Tibial nerve (tissue), 4 donors: ENCODE results near the gene SULT1E1. TPM values are rescaled to one million over a fixed set of nuclear protein-coding genes. Genes with fewer than 3 reads are reported as not detected.

Experiments used
- DNase-seq, 2 donors: peaks; one replicate each; pipeline ENCODE4 v3.0.0-alpha.2; 2019; ENCODE audit warnings: low spot score in 2 of 2
- H3K27ac ChIP-seq, 4 donors: fragments of 200-600 bp; sonication (generic) in 3 of 4; one replicate each; pipeline ENCODE4 v1.5.1; 2017 to 2019; ENCODE audit warnings: mild to moderate bottlenecking in 1 of 4
- H3K27me3 ChIP-seq, 2 donors: fragments of 200-600 bp; sonication (generic) in 1 of 2; one replicate each; pipeline versions ENCODE4 v1.5.1 to v1.6.0; 2017 to 2019
- H3K36me3 ChIP-seq, 3 donors: fragments of 200-600 bp; sonication (generic); one replicate each; pipeline ENCODE4 v1.5.1; 2018 to 2019
- H3K4me1 ChIP-seq, 4 donors: fragments of 200-600 bp; sonication (generic) in 3 of 4; one replicate each; pipeline ENCODE4 v1.5.1; 2017 to 2019
- H3K4me3 ChIP-seq, 4 donors: fragments of 200-600 bp; sonication (generic) in 3 of 4; one replicate each; pipeline ENCODE4 v1.5.1; 2017 to 2019; ENCODE audit warnings: mild to moderate bottlenecking in 1 of 4, moderate library complexity in 1 of 4
- H3K9me3 ChIP-seq, 4 donors: fragments of 200-600 bp; sonication (generic) in 3 of 4; one replicate each; pipeline ENCODE4 v1.5.1; 2017 to 2019
- EP300 ChIP-seq, 2 donors: sonication (generic); formaldehyde crosslinking; IDR thresholded peaks; one replicate each; pipeline ENCODE4 v1.6.1; 2017; ENCODE audit warnings: antibody characterized with exemption in 2 of 2, mild to moderate bottlenecking in 1 of 2
- POLR2A ChIP-seq, 2 donors: fragments of 450-650 bp; IDR thresholded peaks; one replicate each; pipeline ENCODE4 v1.6.1; 2017; ENCODE audit warnings: antibody characterized with exemption in 2 of 2, mild to moderate bottlenecking in 2 of 2, moderate library complexity in 2 of 2
- WGBS, 2 donors: methylation state at CpG; one replicate each; pipeline ENCODE4 v1.1.5; 2018; 5-methylcytosine and 5-hydroxymethylcytosine counted together
- total RNA-seq, 4 donors: library from RNA; depleted of rRNA; stranded (reverse); fragments of >200 nt; gene quantifications; one replicate each; pipeline ENCODE4 v1.1.0, GENCODE V29; 2016
- TF ChIP-seq, protein P1 (sequence below), 5 experiments: fragments of 200-600 bp in 3 of 5; fragments of 450-650 bp in 2 of 5; sonication (generic) in 3 of 5; IDR thresholded peaks; one replicate each; pipeline ENCODE4 v1.5.1; 2016 to 2019; ENCODE audit warnings: antibody characterized with exemption in 5 of 5, mild to moderate bottlenecking in 3 of 5, moderate library complexity in 2 of 5

The SULT1E1 gene
- total RNA-seq, 4 donors from 2014 or later = not detected

- Histone ChIP-seq H3K4me3 (no peak overlapping the region), H3K9me3 (no peaks in the 10 kb centered on the region), H3K27ac (no peak overlapping the region), H3K27me3 (no peaks in the 10 kb centered on the region), H3K36me3 (no peaks in the 10 kb centered on the region), H3K4me1 (peaks cover 0 to 4% (median 0%) of the 10 kb centered on the region in 4 donors)
- 52 to 60% methylated on average over 2 of the region's 2 CpGs for WGBS, 2 donors
- no peak for DNase-seq
- no peak for TF ChIP-seq POLR2A (IDR thresholded peaks at IDR 0.05)
- TF ChIP-seq EP300 (IDR thresholded peaks at IDR 0.05) = no peak
- TF ChIP-seq, protein P1, sequence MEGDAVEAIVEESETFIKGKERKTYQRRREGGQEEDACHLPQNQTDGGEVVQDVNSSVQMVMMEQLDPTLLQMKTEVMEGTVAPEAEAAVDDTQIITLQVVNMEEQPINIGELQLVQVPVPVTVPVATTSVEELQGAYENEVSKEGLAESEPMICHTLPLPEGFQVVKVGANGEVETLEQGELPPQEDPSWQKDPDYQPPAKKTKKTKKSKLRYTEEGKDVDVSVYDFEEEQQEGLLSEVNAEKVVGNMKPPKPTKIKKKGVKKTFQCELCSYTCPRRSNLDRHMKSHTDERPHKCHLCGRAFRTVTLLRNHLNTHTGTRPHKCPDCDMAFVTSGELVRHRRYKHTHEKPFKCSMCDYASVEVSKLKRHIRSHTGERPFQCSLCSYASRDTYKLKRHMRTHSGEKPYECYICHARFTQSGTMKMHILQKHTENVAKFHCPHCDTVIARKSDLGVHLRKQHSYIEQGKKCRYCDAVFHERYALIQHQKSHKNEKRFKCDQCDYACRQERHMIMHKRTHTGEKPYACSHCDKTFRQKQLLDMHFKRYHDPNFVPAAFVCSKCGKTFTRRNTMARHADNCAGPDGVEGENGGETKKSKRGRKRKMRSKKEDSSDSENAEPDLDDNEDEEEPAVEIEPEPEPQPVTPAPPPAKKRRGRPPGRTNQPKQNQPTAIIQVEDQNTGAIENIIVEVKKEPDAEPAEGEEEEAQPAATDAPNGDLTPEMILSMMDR (IDR thresholded peaks at IDR 0.05) = no peak
Measured at GRCh38 chr4:69877453-69877852, 17.5 kb upstream of the SULT1E1 start.

GRCh38 chr4:69876071-69876470 is 16.1 kb upstream of the SULT1E1 start:
- Histone ChIP-seq H3K27me3 (no peaks in the 10 kb centered on the region), H3K36me3 (no peaks in the 10 kb centered on the region), H3K4me3 (no peak overlapping the region), H3K27ac (no peak overlapping the region), H3K9me3 (no peaks in the 10 kb centered on the region), H3K4me1 (peaks cover 0 to 4% (median 0%) of the 10 kb centered on the region in 4 donors)
- TF ChIP-seq EP300 (IDR thresholded peaks at IDR 0.05) (no peak), POLR2A (IDR thresholded peaks at IDR 0.05) (no peak)
- TF ChIP-seq, protein P1 (IDR thresholded peaks at IDR 0.05) = no peak
- no peak for DNase-seq
- WGBS, 2 donors = 73 to 77% methylated on average over 3 of the region's 3 CpGs

GRCh38 chr4:69875576-69875975 is 15.6 kb upstream of the SULT1E1 start:
- no peak for DNase-seq
- no peaks in the 10 kb centered on the region for H3K27me3 ChIP-seq
- no peak overlapping the region for H3K4me3 ChIP-seq
- H3K27ac ChIP-seq = no peak overlapping the region
- H3K36me3 ChIP-seq = no peaks in the 10 kb centered on the region
- H3K9me3 ChIP-seq = no peaks in the 10 kb centered on the region
- H3K4me1 ChIP-seq = no peaks in the 10 kb centered on the region
- WGBS, 2 donors = 39 to 40% methylated on average over 2 of the region's 2 CpGs
- TF ChIP-seq, protein P1 (IDR thresholded peaks at IDR 0.05) = no peak
- TF ChIP-seq POLR2A (IDR thresholded peaks at IDR 0.05) (no peak), EP300 (IDR thresholded peaks at IDR 0.05) (no peak)

DNA sequence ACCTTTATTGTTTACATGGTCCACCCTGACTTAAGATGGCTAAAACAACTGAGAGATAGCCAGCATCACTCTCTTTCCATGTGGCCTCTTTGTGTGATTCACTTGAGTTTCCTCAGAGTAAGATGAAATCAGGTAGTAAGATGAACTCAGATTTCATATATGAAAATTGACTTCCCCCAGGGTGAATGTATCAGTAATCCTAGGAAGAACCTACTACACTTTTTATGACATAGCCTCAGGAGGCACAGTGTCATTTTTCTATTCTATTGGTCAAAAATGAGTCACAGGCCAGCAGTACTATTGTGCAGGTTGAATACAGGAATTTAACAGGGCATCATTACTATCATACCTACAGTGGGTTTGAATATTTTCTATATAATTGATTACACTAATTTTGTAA is 14.6 kb upstream of the SULT1E1 start:
- Histone ChIP-seq H3K9me3 (no peaks in the 10 kb centered on the region), H3K27me3 (no peaks in the 10 kb centered on the region), H3K4me3 (no peak overlapping the region), H3K36me3 (no peaks in the 10 kb centered on the region), H3K4me1 (no peaks in the 10 kb centered on the region), H3K27ac (no peak overlapping the region)
- TF ChIP-seq POLR2A (IDR thresholded peaks at IDR 0.05) = no peak
- TF ChIP-seq EP300 (IDR thresholded peaks at IDR 0.05) = no peak
- TF ChIP-seq, protein P1 (IDR thresholded peaks at IDR 0.05) = no peak
- DNase-seq = no peak

GRCh38 chr4:69861756-69862155 is 1.8 kb upstream of the SULT1E1 start:
- Histone ChIP-seq H3K4me1 (no peaks in the 10 kb centered on the region), H3K9me3 (no peaks in the 10 kb centered on the region), H3K27ac (no peak overlapping the region), H3K27me3 (no peaks in the 10 kb centered on the region), H3K36me3 (no peaks in the 10 kb centered on the region), H3K4me3 (no peak overlapping the region)
- no peak for DNase-seq
- TF ChIP-seq EP300 (IDR thresholded peaks at IDR 0.05) = no peak
- WGBS, 2 donors = 35 to 49% methylated on average over 1 of the region's 1 CpG
